ENCODE data around the gene PLA2G4E.

DNA sequence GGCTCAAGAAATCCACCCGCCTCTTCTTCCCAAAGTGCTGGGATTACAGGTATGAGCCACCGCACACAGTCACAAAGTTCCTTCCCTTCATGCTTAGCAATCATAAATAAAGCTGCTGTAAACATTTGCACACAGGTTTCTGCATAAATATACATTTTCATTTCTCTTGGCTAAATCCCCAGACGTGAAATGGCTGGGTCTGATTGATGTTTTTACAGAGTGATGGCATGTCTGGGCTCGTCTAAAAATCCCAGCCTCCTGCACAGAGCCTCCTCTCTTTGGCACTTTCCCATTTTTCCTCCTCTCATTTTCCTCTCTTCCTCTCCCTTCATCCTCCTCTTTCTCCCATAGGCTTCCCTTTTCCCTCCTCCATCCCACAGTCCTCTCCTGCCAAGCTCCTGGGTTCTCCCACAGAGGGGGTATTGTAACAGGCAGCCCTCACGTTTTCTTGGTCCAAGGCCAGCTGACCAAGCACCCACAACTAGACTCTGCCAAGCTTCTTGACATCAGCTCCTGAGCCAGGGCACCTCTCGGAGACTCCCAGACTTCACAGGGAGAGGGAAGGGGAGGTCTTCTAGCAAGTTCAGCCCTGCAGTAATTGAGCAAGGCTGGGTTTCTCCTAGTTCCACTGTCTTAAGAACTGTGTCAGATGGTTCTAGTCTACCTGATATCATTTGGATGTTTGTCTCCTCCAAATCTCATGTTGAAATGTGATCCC, 10.5 kb upstream of the PLA2G4E start:
- TF ChIP-seq, protein P1, sequence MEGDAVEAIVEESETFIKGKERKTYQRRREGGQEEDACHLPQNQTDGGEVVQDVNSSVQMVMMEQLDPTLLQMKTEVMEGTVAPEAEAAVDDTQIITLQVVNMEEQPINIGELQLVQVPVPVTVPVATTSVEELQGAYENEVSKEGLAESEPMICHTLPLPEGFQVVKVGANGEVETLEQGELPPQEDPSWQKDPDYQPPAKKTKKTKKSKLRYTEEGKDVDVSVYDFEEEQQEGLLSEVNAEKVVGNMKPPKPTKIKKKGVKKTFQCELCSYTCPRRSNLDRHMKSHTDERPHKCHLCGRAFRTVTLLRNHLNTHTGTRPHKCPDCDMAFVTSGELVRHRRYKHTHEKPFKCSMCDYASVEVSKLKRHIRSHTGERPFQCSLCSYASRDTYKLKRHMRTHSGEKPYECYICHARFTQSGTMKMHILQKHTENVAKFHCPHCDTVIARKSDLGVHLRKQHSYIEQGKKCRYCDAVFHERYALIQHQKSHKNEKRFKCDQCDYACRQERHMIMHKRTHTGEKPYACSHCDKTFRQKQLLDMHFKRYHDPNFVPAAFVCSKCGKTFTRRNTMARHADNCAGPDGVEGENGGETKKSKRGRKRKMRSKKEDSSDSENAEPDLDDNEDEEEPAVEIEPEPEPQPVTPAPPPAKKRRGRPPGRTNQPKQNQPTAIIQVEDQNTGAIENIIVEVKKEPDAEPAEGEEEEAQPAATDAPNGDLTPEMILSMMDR (IDR thresholded peaks at IDR 0.05): no peak
- TF ChIP-seq EP300 (IDR thresholded peaks at IDR 0.05): no peak
